Smooth muscle cell (in vitro differentiated cells): ENCODE results near the gene DENND11. TPM values are rescaled to one million over a fixed set of nuclear protein-coding genes. Genes with fewer than 3 reads are reported as not detected.

ENCODE experiments used
- DNase-seq: peaks from one replicate; lab custom pipeline; 2025; ENCODE audit not compliant: unreplicated experiment; lab: John Stamatoyannopoulos, UW
- H2AFZ ChIP-seq: fragments of 200-600 bp; sonication (generic); 2 replicates; pipeline ENCODE4 v1.6.0; 2016; ENCODE audit warnings: antibody characterized with exemption, low read depth, mild to moderate bottlenecking
- H3F3A ChIP-seq: fragments of 200-600 bp; sonication (generic); 2 replicates; pipeline ENCODE4 v1.6.0; 2017; ENCODE audit warnings: antibody characterized with exemption, low read depth
- H3K27ac ChIP-seq: fragments of 200-600 bp; sonication (generic); 2 replicates; pipeline ENCODE4 v1.5.1; 2016; ENCODE audit warnings: low read depth, mild to moderate bottlenecking
- H3K27me3 ChIP-seq: fragments of 200-600 bp; sonication (generic); 2 replicates; pipeline ENCODE4 v1.6.1; 2016; ENCODE audit warnings: low read depth, mild to moderate bottlenecking
- H3K36me3 ChIP-seq: fragments of 200-600 bp; sonication (generic); 2 replicates; pipeline ENCODE4 v1.5.1; 2016; ENCODE audit warnings: low read depth
- H3K4me1 ChIP-seq: fragments of 200-600 bp; sonication (generic); 2 replicates; pipeline ENCODE4 v1.5.1; 2016; ENCODE audit warnings: low read depth
- H3K4me2 ChIP-seq: fragments of 200-600 bp; sonication (generic); 2 replicates; pipeline ENCODE4 v1.6.0; 2016; ENCODE audit warnings: mild to moderate bottlenecking
- H3K4me3 ChIP-seq: fragments of 200-600 bp; sonication (generic); 2 replicates; pipeline ENCODE4 v1.5.1; 2016; ENCODE audit warnings: mild to moderate bottlenecking
- H3K79me2 ChIP-seq: fragments of 200-600 bp; sonication (generic); 2 replicates; pipeline ENCODE4 v1.6.0; 2016; ENCODE audit warnings: low read depth, mild to moderate bottlenecking
- H3K9ac ChIP-seq: fragments of 200-600 bp; sonication (generic); 2 replicates; pipeline ENCODE4 v1.6.0; 2016; ENCODE audit warnings: low read depth
- H3K9me3 ChIP-seq: fragments of 200-600 bp; sonication (generic); replicated peaks from 2 replicates; pipeline ENCODE4 v1.5.1; 2016; ENCODE audit warnings: low read depth
- H4K20me1 ChIP-seq: fragments of 200-600 bp; sonication (generic); 2 replicates; pipeline ENCODE4 v1.6.0; 2016; ENCODE audit warnings: low read depth
- CTCF ChIP-seq: fragments of 200-600 bp; sonication (generic); IDR thresholded peaks from 2 replicates; pipeline ENCODE4 v1.5.1; 2017; ENCODE audit warnings: borderline replicate concordance, mild to moderate bottlenecking, antibody characterized with exemption; ENCODE audit not compliant: insufficient read depth, poor library complexity, severe bottlenecking
- WGBS: methylation state at CpG from one replicate; pipeline ENCODE4 v1.1.7; 2016; ENCODE audit warnings: low lambda C conversion rate; 5-methylcytosine and 5-hydroxymethylcytosine counted together
- polyA plus RNA-seq: library from polyadenylated mRNA; unstranded; fragments of >200 nt; fragmentation: Nextera tagmentation; extraction: Ambion mirVana; gene quantifications from 2 replicates; pipeline ENCODE4 v1.2.1, GENCODE V29; 2016
- total RNA-seq: library from RNA; depleted of rRNA; stranded (reverse); fragments of >200 nt; gene quantifications from 2 replicates; pipeline ENCODE4 v1.2.3, GENCODE V29; 2014

The DENND11 gene
- total and polyA plus RNA-seq, 2 experiments from 2014 or later: 3.2 to 9.3 TPM

DNA sequence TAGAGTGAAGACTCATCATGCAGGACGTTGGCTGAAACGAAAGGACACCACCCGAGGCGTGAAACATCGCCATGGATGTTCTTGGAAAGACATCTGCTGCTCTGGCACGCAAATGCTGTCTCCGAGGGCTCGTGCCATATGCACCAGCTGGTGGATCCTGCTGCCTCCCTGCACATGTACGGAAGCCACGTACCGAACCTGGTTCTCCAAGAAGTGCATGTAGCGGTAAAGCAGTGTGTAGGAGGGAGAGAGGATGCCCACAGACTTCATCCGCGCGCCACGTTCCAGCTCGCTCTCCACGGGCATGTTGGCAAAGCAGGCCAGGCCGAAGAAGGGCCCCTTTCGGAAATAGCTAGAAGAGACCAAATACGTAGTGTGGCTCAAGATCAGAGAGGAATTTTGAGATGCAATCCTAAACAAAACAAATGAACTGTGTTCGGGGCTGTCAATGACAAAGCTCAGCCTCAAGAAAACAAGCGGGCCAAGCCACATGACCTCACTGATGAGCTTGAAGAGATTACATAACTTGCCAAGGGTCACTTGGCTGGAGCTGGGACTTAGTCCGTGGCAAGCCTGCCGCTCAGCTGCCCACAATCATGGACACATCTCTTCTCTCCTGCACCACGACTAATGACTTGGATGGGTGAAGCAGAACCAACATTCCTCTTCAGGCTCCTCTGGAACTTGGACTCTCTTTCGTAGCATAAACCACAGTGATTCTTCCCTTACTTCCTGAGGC is 16.5 kb downstream of the DENND11 start:
- Histone ChIP-seq H3K9ac (no peak overlapping the region), H3K27me3 (no peaks in the 10 kb centered on the region), H3K79me2 (no peaks in the 10 kb centered on the region), H3K9me3 (no peaks in the 10 kb centered on the region), H3K27ac (no peak overlapping the region), H2AFZ (no peak overlapping the region), H3K4me2 (no peak overlapping the region), H3K36me3 (no peaks in the 10 kb centered on the region), H4K20me1 (peaks cover 12% of the 10 kb centered on the region), H3K4me1 (no peaks in the 10 kb centered on the region), H3F3A (no peaks in the 10 kb centered on the region), H3K4me3 (no peak overlapping the region)
- DNase-seq: no peak
- 97% methylated on average over 27 of the region's 27 CpGs for WGBS
- no peak for TF ChIP-seq CTCF

- Histone ChIP-seq H3K4me3 (no peak overlapping the region), H2AFZ (no peak overlapping the region), H3K9me3 (no peaks in the 10 kb centered on the region), H3K4me1 (peaks cover 11% of the 10 kb centered on the region), H3K79me2 (no peaks in the 10 kb centered on the region), H3K9ac (no peak overlapping the region), H4K20me1 (no peaks in the 10 kb centered on the region), H3K27ac (no peak overlapping the region), H3K4me2 (no peak overlapping the region), H3K27me3 (no peaks in the 10 kb centered on the region), H3F3A (no peaks in the 10 kb centered on the region), H3K36me3 (no peaks in the 10 kb centered on the region)
- DNase-seq: no peak
- TF ChIP-seq CTCF: no peak
These were observed 23.0 kb downstream of the DENND11 start for GRCh38 chr7:141679014-141679413.

DNA sequence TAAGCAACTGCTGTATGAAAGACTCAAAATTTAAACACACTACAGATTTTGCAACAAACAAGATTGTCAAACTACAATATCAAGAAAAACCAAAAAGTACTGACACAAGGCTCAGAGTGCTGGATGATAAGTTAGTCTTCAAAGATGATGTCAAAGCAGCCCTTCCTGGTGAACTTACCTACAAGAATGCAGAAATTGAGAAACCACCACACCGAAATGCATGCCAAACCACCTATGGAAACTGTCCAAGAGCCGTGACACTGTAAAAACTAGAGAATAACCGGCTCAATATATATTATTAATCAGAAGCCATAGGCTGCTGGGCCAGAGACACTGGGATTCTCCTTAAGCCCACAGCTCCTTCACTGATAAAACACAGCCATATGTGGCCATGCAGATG is 25.3 kb downstream of the DENND11 start:
- Histone ChIP-seq H3F3A (no peaks in the 10 kb centered on the region), H3K27ac (no peak overlapping the region), H4K20me1 (no peaks in the 10 kb centered on the region), H3K9me3 (no peaks in the 10 kb centered on the region), H3K79me2 (no peaks in the 10 kb centered on the region), H3K4me3 (no peak overlapping the region), H2AFZ (no peak overlapping the region), H3K27me3 (no peaks in the 10 kb centered on the region), H3K36me3 (no peaks in the 10 kb centered on the region), H3K9ac (no peak overlapping the region), H3K4me1 (peaks cover 19% of the 10 kb centered on the region), H3K4me2 (no peak overlapping the region)
- WGBS: 100% methylated on average over 3 of the region's 3 CpGs
- TF ChIP-seq CTCF: no peak
- no peak for DNase-seq

DNA sequence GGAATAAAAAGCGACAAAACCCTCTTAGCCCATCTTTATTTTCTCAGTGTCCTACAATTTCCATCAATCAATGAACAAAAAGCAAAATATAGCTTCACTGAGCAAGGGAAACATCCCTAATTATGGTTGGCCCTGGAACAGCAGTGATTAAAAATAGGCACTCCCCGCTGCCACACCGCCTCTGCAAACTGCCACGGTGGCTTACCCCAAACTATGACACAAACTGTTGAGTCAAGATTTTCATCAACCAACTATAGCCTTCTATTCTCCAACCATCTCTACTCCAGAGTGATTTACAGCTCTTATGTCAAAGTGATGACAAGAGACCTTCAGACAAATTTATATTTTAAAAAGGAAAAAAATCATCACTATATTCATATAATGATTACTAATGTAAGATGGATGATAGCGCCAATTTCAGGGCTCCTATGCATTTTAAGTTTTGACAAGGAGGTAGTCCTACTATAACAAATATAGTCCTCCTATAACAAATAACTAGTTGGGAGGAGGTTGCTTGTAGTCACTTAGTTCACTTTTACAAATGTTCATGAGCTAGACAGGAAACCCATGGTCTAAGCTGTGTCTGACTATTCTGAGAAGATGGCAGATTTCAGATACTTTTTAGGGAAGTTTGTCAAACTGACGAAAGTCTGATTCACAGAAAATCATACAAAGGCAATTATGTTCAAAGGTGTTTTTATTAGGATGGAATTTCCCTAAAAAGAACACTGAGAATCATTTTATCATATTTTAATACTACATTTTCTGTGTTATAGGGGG is 26.3 kb downstream of the DENND11 start:
- Histone ChIP-seq H3K27me3 (no peaks in the 10 kb centered on the region), H3K9ac (no peak overlapping the region), H2AFZ (no peak overlapping the region), H3K36me3 (no peaks in the 10 kb centered on the region), H3K4me2 (no peak overlapping the region), H3K4me3 (no peak overlapping the region), H3K4me1 (peaks cover 19% of the 10 kb centered on the region), H3F3A (no peaks in the 10 kb centered on the region), H4K20me1 (no peaks in the 10 kb centered on the region), H3K79me2 (no peaks in the 10 kb centered on the region), H3K9me3 (no peaks in the 10 kb centered on the region), H3K27ac (no peak overlapping the region)
- DNase-seq: no peak
- WGBS: 90% methylated on average over 6 of the region's 6 CpGs
- TF ChIP-seq CTCF: no peak
